ENCODE measurements around the gene RASGRF2.

RASGRF2 gene

GRCh38 chr5:81244451-81244850 is 284.3 kb downstream of the RASGRF2 start:
- Histone ChIP-seq H3K9me3 (ENCODE audit: control insufficient read depth, insufficient read depth, low read length) (no peaks in the 10 kb centered on the region), H3K4me2 (ENCODE audit: low read length) (no peak overlapping the region), H3K4me3 (ENCODE audit: low read length) (no peak overlapping the region), H3K27ac (ENCODE audit: low read depth, low read length) (no peak overlapping the region), H3K36me3 (ENCODE audit: control insufficient read depth, low read length) (no peaks in the 10 kb centered on the region), H3K4me1 (ENCODE audit: control insufficient read depth, low read length) (no peaks in the 10 kb centered on the region), H4K20me1 (ENCODE audit: control insufficient read depth, insufficient read depth, low read depth, low read length) (no peaks in the 10 kb centered on the region), H3K9me2 (replicated peaks; ENCODE audit: control insufficient read depth, low read length) (no peaks in the 10 kb centered on the region), H3K79me2 (ENCODE audit: control insufficient read depth, low read length) (no peaks in the 10 kb centered on the region), H3K27me3 (ENCODE audit: control insufficient read depth, low read length) (no peaks in the 10 kb centered on the region), H3F3A (ENCODE audit: control insufficient read depth, insufficient read depth) (no peaks in the 10 kb centered on the region)
- TF ChIP-seq EZH2phosphoT487 (IDR thresholded peaks at IDR 0.05; ENCODE audit: borderline replicate concordance, low read length) (no peak), CTCF (IDR thresholded peaks at IDR 0.05; ENCODE audit: low read depth, low read length, poor library complexity, severe bottlenecking) (no peak)

GRCh38 chr5:81245871-81246235 is 285.7 kb downstream of the RASGRF2 start:
- Histone ChIP-seq H4K20me1 (ENCODE audit: control insufficient read depth, insufficient read depth, low read depth, low read length) (no peaks in the 10 kb centered on the region), H3F3A (ENCODE audit: control insufficient read depth, insufficient read depth) (no peaks in the 10 kb centered on the region), H3K79me2 (ENCODE audit: control insufficient read depth, low read length) (no peaks in the 10 kb centered on the region), H3K9me2 (replicated peaks; ENCODE audit: control insufficient read depth, low read length) (no peaks in the 10 kb centered on the region), H3K36me3 (ENCODE audit: control insufficient read depth, low read length) (0 out of 2 replicates have a peak, but pooled peaks cover 4% of the 10 kb centered on the region), H3K4me3 (ENCODE audit: low read length) (no peak overlapping the region), H3K9me3 (ENCODE audit: control insufficient read depth, insufficient read depth, low read length) (no peaks in the 10 kb centered on the region), H3K4me2 (ENCODE audit: low read length) (no peak overlapping the region), H3K4me1 (ENCODE audit: control insufficient read depth, low read length) (no peaks in the 10 kb centered on the region), H3K27me3 (ENCODE audit: control insufficient read depth, low read length) (no peaks in the 10 kb centered on the region), H3K27ac (ENCODE audit: low read depth, low read length) (no peak overlapping the region)
- no peak for TF ChIP-seq EZH2phosphoT487 (IDR thresholded peaks at IDR 0.05; ENCODE audit: borderline replicate concordance, low read length)
- TF ChIP-seq CTCF (IDR thresholded peaks at IDR 0.05; ENCODE audit: low read depth, low read length, poor library complexity, severe bottlenecking) = no peak

- Histone ChIP-seq H3K79me2 (ENCODE audit: control insufficient read depth, low read length) (no peaks in the 10 kb centered on the region), H3K4me1 (ENCODE audit: control insufficient read depth, low read length) (no peaks in the 10 kb centered on the region), H3K9me2 (replicated peaks; ENCODE audit: control insufficient read depth, low read length) (no peaks in the 10 kb centered on the region), H3F3A (ENCODE audit: control insufficient read depth, insufficient read depth) (no peaks in the 10 kb centered on the region), H3K27ac (ENCODE audit: low read depth, low read length) (no peak overlapping the region), H4K20me1 (ENCODE audit: control insufficient read depth, insufficient read depth, low read depth, low read length) (no peaks in the 10 kb centered on the region), H3K36me3 (ENCODE audit: control insufficient read depth, low read length) (0 out of 2 replicates have a peak, but pooled peaks cover 4% of the 10 kb centered on the region), H3K27me3 (ENCODE audit: control insufficient read depth, low read length) (no peaks in the 10 kb centered on the region), H3K9me3 (ENCODE audit: control insufficient read depth, insufficient read depth, low read length) (no peaks in the 10 kb centered on the region), H3K4me3 (ENCODE audit: low read length) (no peak overlapping the region), H3K4me2 (ENCODE audit: low read length) (no peak overlapping the region)
- TF ChIP-seq CTCF (IDR thresholded peaks at IDR 0.05; ENCODE audit: low read depth, low read length, poor library complexity, severe bottlenecking) (no peak), EZH2phosphoT487 (IDR thresholded peaks at IDR 0.05; ENCODE audit: borderline replicate concordance, low read length) (no peak)
Measured at GRCh38 chr5:81246697-81247096, 286.5 kb downstream of the RASGRF2 start.
